Astrocyte (in vitro differentiated cells and primary cell): ENCODE results near the gene DIAPH2.

Experiments used
- CTCF ChIP-seq: IDR thresholded peaks from 2 replicates; pipeline ENCODE4 v1.5.1; 2011; ENCODE audit warnings: low read depth, mild to moderate bottlenecking, inconsistent platforms, low read length, moderate library complexity; ENCODE audit not compliant: insufficient read depth
- EZH2 ChIP-seq: IDR thresholded peaks from 2 replicates; pipeline ENCODE4 v1.6.1; 2012; ENCODE audit warnings: mild to moderate bottlenecking, low read length, inconsistent platforms; ENCODE audit not compliant: insufficient read depth

GRCh38 chrX:96979766-96980165 lies 295.1 kb downstream of the DIAPH2 start:
- TF ChIP-seq CTCF (no peak), EZH2 (no peak)
